HG02840 (cell line): ENCODE results near the gene DGKD.

Experiments
- ATAC-seq: cut with Tn5 transposase; IDR thresholded peaks from one replicate; pipeline ENCODE4 v1.9.1; 2021; ENCODE audit warnings: mild to moderate bottlenecking, moderate library complexity, moderate number of reproducible peaks; ENCODE audit not compliant: unreplicated experiment, low FRiP score

The DGKD gene

DNA sequence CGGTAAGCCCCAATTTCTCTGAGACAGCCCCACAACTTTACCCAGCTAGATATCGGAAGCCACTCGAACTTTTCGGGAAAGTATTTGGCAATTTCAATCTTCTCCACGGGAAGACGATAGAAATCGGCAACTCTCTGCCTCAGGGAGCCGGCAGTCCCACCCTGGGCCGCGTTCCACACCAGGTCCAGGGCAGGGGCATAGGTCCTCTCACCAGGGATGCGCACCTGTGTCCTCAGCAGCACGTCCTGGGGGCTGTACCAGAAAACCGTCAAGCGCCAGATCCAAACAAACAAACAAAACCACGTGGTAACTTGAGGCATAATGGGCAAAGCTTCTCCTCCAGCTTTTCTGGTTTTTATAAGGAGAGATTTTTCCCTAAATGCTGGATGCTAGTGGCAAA is 131.4 kb downstream of the DGKD start:
- no peak for ATAC-seq

DNA sequence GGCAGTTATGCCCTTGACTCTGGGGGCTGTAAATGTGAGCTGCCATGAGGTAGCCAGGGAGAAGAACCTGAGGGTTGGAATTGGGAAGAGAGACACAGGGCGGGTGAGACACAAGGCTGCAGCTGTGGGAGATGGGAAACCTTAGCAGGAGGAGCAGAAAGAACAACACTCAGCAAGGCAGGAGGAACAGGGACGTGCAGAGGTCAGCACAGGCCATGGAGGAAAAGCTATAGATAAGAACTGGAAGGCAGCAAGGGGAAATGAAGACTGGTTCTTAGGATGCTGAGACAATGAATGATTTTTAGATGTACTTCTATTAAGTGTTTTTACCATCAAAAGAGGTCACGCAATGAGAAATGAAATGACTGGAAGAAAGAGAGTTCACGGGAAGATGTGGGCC is 132.1 kb downstream of the DGKD start:
- ATAC-seq: no peak

DNA sequence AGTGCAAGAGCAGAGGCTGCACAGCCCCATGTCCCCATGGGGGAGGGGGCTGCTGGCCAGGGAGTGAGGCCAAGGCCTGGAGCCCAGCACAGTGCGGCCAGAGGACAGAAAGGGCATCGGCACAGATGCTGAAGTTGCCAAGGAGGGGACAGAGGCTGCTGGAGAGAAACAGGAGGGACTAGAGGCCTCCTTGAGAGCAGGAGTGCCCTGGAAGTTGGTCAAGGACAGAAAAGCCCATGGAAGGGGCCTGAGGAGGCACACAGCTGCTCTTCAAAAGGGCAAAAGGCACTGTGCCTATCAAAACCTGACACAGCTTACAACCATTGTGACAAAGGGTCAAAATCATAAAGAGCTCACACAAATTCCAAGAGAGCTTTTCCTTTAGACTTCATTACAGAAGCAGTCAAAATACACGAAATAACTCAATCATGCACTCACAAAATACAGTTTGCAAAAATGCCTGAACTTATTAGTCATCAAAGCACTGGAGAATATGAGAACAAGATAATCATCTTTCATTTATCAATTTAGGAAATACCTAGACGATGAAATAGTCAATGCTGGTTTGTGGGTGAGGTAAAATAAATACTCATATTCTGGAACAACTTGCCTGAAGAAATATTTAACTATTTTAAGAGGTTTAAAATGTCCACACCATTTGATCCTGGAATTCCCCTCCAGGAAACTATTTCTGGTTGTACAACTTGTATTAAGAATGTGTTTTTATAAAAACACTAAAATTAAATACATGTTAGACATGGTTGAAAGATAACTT is 132.7 kb downstream of the DGKD start:
- ATAC-seq: no peak

DNA sequence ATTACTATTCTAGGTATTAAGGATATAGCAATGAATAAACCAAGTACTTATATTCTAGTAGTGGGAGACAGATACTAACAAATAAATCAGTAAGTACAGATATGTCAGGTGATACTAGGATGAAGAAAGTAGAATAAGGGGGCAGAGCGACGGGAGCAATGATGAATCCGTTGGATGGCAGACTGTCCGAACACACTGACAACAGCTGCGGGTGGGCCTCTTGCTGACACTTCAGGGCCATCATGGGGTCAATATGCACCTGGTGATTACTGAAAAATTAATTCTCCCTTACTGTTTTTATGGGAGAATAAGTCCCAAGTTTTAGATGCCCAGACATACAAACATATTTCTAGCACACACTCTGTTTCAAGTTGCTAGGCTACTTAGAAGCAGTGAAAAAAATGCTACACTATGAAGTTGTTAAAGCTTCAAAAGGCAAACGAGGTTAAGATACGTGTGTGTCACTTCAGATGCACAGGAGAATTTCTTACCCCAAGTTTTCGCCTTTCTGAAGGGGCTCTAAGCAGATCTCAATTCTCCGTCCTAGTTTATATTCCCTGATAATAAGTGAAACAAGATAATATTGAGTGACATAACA is 133.6 kb downstream of the DGKD start:
- ATAC-seq: no peak

- ATAC-seq: no peak
These were observed 134.8 kb downstream of the DGKD start for GRCh38 chr2:233489143-233489542.

- no peak for ATAC-seq
These were observed 135.4 kb downstream of the DGKD start for GRCh38 chr2:233489666-233490065.

GRCh38 chr2:233490831-233491230 is 136.5 kb downstream of the DGKD start:
- no peak for ATAC-seq

DNA sequence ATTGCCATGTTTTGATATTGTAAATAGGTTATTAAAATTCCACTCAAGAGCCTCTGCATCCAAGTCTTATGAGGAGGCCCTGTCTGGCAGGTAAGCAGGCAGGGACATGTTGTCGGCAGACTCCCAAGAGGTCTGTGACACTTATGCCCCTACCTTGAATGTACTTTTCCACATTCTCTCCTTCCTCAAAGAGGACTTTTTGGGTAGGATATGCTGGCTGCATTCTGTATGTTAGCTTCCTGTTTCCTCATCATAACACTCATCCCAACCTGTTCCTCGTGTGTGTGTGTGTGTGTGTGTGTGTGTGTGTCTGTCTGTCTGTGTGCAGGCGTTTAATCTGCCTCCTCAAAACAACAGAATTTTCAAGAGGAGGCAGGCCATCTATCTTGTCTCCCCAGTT is 137.0 kb downstream of the DGKD start:
- ATAC-seq: no peak

DNA sequence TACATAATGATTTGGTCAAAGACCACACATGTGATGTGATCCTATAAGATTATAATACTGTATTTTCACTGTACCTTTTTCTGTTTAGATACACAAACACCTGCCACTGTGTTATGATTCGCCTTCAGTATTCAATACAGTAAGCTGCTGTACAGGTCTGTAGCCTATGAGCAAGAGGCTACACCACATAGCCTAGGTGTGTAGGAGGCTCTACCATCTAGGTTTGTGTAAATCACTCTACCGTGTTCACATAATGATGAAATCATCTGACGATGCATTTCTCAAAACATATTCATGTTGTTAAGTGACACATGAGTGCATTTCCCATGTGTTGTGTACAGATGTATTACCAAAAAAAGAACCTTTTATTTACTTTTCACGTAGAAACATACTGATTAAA is 137.8 kb downstream of the DGKD start:
- ATAC-seq: no peak

DNA sequence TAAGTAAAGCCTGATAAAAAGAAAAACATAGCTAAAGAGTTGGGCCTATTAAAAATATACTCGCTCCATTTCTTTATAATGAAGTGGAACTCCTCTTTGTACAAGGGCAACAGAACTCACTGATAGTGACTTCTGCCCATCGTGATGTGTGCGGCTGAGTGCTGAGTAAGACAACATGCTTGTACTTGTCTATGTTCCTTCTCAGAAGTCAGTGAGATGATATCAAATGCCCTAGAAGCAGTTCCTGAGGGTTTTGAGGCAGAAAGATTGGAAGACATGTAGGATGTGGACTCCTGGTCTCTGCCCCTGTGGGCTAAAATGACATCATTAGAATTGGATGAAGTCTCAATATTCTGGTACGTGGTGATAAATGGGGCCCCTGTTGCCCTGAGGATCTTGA is 138.5 kb downstream of the DGKD start:
- ATAC-seq: no peak

- no peak for ATAC-seq
These were observed 141.5 kb downstream of the DGKD start for GRCh38 chr2:233495503-233496496.

GRCh38 chr2:233497692-233498091 is 143.4 kb downstream of the DGKD start:
- no peak for ATAC-seq

DNA sequence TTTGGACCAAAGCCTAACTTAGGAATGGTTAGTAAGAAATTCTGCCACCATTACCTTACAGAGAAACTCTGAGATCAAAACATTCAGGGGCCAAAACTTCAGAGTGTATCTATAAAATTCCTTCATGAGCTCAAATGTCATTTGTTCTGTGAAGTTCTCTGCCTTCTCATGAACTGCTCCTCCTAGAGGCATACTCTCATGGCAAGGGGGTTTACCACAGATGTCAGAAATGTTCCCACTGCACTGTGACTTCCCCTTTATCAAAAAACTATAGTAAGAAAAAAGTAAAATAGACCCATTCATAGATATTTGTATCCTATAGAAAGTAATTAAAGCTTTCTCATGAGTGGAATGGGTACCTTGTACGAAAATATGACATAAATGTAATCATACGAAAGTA is 143.8 kb downstream of the DGKD start:
- no peak for ATAC-seq

DNA sequence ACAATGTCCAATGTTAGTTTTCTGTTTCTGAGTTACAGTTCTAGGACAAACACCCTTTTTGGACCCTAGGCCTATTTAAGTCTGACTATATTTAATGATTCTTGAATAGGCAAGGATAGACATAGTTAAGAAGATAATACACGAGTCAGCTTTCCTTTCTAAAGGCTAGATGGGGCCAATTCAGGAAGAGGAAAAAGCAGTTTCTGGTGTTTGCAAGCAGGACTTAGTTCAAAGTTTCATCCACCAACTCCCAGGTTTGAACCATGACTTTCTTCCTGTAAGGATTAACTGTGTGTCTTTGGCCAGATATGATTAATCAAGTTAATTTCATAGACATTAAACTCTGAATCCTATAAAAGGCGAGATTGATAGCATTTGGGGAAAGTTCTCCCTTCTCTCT is 145.6 kb downstream of the DGKD start:
- no peak for ATAC-seq

- no peak for ATAC-seq
These were observed 147.1 kb downstream of the DGKD start for GRCh38 chr2:233501198-233502076.

GRCh38 chr2:233503481-233503880 is 149.2 kb downstream of the DGKD start:
- no peak for ATAC-seq

- ATAC-seq: no peak
These were observed 149.8 kb downstream of the DGKD start for GRCh38 chr2:233503947-233504637.

DNA sequence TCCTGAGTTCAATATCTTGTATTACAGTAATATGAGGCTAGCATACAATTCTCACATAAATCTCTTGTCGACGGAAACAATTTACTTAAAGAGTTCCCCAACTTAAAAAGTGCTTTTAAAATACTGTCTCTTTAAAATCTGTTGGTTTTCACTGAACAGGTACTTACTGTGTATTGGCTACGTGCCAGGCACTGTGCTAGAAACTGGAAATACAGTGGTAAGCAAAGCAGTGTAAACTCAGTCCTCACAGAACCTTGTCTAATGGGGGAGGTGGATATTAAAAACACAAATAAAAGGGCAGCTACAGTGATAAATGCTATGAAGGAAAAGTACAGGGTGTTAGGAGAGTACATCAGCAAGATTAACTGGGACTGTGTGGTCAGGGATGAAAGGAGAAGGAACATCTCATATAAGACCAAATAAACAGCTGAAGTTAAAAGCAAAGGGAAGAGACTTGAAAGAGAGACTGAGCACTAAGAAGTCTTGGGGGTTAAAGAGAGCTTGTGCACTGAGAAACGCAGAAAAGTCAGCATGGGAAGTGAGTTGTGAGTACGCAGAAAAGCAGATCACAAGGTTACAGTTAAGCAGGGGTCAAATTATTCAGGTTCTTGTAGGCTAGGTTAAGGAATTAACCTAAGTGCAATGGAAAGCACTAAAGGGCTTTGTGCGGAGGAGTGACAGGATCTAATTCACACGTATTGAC is 159.8 kb downstream of the DGKD start:
- ATAC-seq: no peak
